Loucy (cell line): ENCODE results near the gene BBS5.

Experiments used
- H2AFZ ChIP-seq: fragments of 200-600 bp; sonication (generic); 2 replicates; pipeline ENCODE4 v1.6.0; 2016; ENCODE audit warnings: antibody characterized with exemption, mild to moderate bottlenecking, low read length, moderate library complexity
- H3F3A ChIP-seq: fragments of 200-600 bp; 2 replicates; pipeline ENCODE4 v1.6.0; 2016; ENCODE audit warnings: antibody characterized with exemption, low read depth, mild to moderate bottlenecking
- H3K27me3 ChIP-seq: fragments of 200-600 bp; sonication (generic); 2 replicates; pipeline ENCODE4 v1.6.1; 2014; ENCODE audit warnings: low read length, mild to moderate bottlenecking; ENCODE audit not compliant: insufficient read depth, poor library complexity, severe bottlenecking
- H3K36me3 ChIP-seq: fragments of 200-600 bp; sonication (generic); 2 replicates; pipeline ENCODE4 v1.6.1; 2016; ENCODE audit warnings: low read length; ENCODE audit not compliant: insufficient read depth
- H3K4me1 ChIP-seq: fragments of 200-600 bp; sonication (generic); 2 replicates; pipeline ENCODE4 v1.5.1; 2014; ENCODE audit warnings: low read length, mild to moderate bottlenecking; ENCODE audit not compliant: insufficient read depth, poor library complexity, severe bottlenecking
- H3K4me2 ChIP-seq: fragments of 200-600 bp; sonication (generic); 2 replicates; pipeline ENCODE4 v1.6.0; 2014; ENCODE audit warnings: antibody characterized with exemption, low read length, low read depth, mild to moderate bottlenecking; ENCODE audit not compliant: poor library complexity, severe bottlenecking
- H3K4me3 ChIP-seq: fragments of 200-600 bp; sonication (generic); 2 replicates; pipeline ENCODE4 v1.5.1; 2014; ENCODE audit warnings: low read length, mild to moderate bottlenecking, mixed read lengths; ENCODE audit not compliant: poor library complexity, severe bottlenecking
- H3K79me2 ChIP-seq: fragments of 200-600 bp; sonication (generic); 2 replicates; pipeline ENCODE4 v1.6.1; 2014; ENCODE audit warnings: low read length; ENCODE audit not compliant: insufficient read depth
- H3K9ac ChIP-seq: fragments of 200-600 bp; sonication (generic); 2 replicates; pipeline ENCODE4 v1.6.0; 2014; ENCODE audit warnings: mild to moderate bottlenecking, low read depth, low read length, moderate library complexity; ENCODE audit not compliant: poor library complexity, severe bottlenecking
- H3K9me2 ChIP-seq: fragments of 200-600 bp; sonication (generic); replicated peaks from 2 replicates; pipeline ENCODE4 v1.6.1; 2016; ENCODE audit warnings: low read depth, low read length, mixed read lengths
- H3K9me3 ChIP-seq: fragments of 200-600 bp; sonication (generic); 2 replicates; pipeline ENCODE4 v1.6.1; 2014; ENCODE audit warnings: mild to moderate bottlenecking, antibody characterized with exemption, low read length, low read depth; ENCODE audit not compliant: insufficient read depth
- H4K20me1 ChIP-seq: fragments of 200-600 bp; sonication (generic); 2 replicates; pipeline ENCODE4 v1.6.0; 2014; ENCODE audit warnings: antibody characterized with exemption, low read length, mild to moderate bottlenecking; ENCODE audit not compliant: insufficient read depth, poor library complexity, severe bottlenecking
- CTCF ChIP-seq: fragments of 200-600 bp; sonication (generic); conservative IDR thresholded peaks from 2 replicates; pipeline ENCODE4 v1.5.1; 2014; ENCODE audit warnings: mild to moderate bottlenecking, antibody characterized with exemption, low read length
- EZH2phosphoT487 ChIP-seq: fragments of 200-600 bp; IDR thresholded peaks from 2 replicates; pipeline ENCODE4 v1.6.1; 2018; ENCODE audit warnings: antibody characterized with exemption, mild to moderate bottlenecking, moderate library complexity, borderline replicate concordance

The BBS5 gene

GRCh38 chr2:169439900-169440299, 39.4 kb upstream of the BBS5 start:
- H3K9me2 ChIP-seq, result no peaks in the 10 kb centered on the region
- no peaks in the 10 kb centered on the region for H3K9me3 ChIP-seq
- no peak overlapping the region for H3K4me3 ChIP-seq
- H3K79me2 ChIP-seq, result no peaks in the 10 kb centered on the region
- no peak overlapping the region for H3K9ac ChIP-seq
- H3F3A ChIP-seq, result no peaks in the 10 kb centered on the region
- no peaks in the 10 kb centered on the region for H3K27me3 ChIP-seq
- H4K20me1 ChIP-seq, result no peaks in the 10 kb centered on the region
- peaks cover 4% of the 10 kb centered on the region for H3K4me1 ChIP-seq
- no peak overlapping the region for H3K4me2 ChIP-seq
- H3K36me3 ChIP-seq, result no peaks in the 10 kb centered on the region
- TF ChIP-seq CTCF, result no peak
- TF ChIP-seq EZH2phosphoT487, result no peak
- no peak overlapping the region for H2AFZ ChIP-seq

- no peak for TF ChIP-seq EZH2phosphoT487
- TF ChIP-seq CTCF, result no peak
- Histone ChIP-seq H3K36me3 (no peaks in the 10 kb centered on the region), H3K27me3 (no peaks in the 10 kb centered on the region), H2AFZ (no peak overlapping the region), H3F3A (no peaks in the 10 kb centered on the region), H3K4me2 (no peak overlapping the region), H3K79me2 (no peaks in the 10 kb centered on the region), H3K4me3 (no peak overlapping the region), H3K4me1 (no peaks in the 10 kb centered on the region), H3K9me2 (no peaks in the 10 kb centered on the region), H4K20me1 (no peaks in the 10 kb centered on the region), H3K9me3 (no peaks in the 10 kb centered on the region), H3K9ac (no peak overlapping the region)
Observed at GRCh38 chr2:169446452-169446851, 32.8 kb upstream of the BBS5 start.

GRCh38 chr2:169448316-169448715, 31.0 kb upstream of the BBS5 start:
- Histone ChIP-seq H3K4me2 (no peak overlapping the region), H3K27me3 (no peaks in the 10 kb centered on the region), H2AFZ (no peak overlapping the region), H3F3A (no peaks in the 10 kb centered on the region), H3K9ac (no peak overlapping the region), H3K4me3 (no peak overlapping the region), H3K4me1 (no peaks in the 10 kb centered on the region), H4K20me1 (no peaks in the 10 kb centered on the region), H3K9me2 (no peaks in the 10 kb centered on the region), H3K79me2 (no peaks in the 10 kb centered on the region), H3K9me3 (no peaks in the 10 kb centered on the region), H3K36me3 (no peaks in the 10 kb centered on the region)
- TF ChIP-seq EZH2phosphoT487, result no peak
- no peak for TF ChIP-seq CTCF
